Mononuclear cell (primary cell): ENCODE data around the gene KRTAP10-9. TPM values are rescaled to one million over a fixed set of nuclear protein-coding genes. Genes with fewer than 3 reads are reported as not detected.

Source experiments
- H3K27me3 ChIP-seq: 2 replicates; pipeline ENCODE4 v1.6.0; 2011; ENCODE audit warnings: low read length, control low read depth; ENCODE audit not compliant: insufficient read depth
- H3K4me1 ChIP-seq: 2 replicates; pipeline ENCODE4 v1.5.1; 2011; ENCODE audit warnings: mild to moderate bottlenecking, low read length, control low read depth; ENCODE audit not compliant: insufficient read depth
- H3K4me3 ChIP-seq: 2 replicates; pipeline ENCODE4 v1.5.1; 2011; ENCODE audit warnings: mild to moderate bottlenecking, low read length, moderate library complexity
- H3K9me3 ChIP-seq: 2 replicates; pipeline ENCODE4 v1.5.1; 2011; ENCODE audit warnings: low read depth, mild to moderate bottlenecking, control low read depth, low read length
- total RNA-seq: library from RNA; depleted of rRNA; stranded (reverse); fragments of >200 nt; gene quantifications from one replicate; pipeline ENCODE4 v1.2.3, GENCODE V29; 2012

KRTAP10-9 gene
- total RNA-seq, 1 donor = not detected

DNA sequence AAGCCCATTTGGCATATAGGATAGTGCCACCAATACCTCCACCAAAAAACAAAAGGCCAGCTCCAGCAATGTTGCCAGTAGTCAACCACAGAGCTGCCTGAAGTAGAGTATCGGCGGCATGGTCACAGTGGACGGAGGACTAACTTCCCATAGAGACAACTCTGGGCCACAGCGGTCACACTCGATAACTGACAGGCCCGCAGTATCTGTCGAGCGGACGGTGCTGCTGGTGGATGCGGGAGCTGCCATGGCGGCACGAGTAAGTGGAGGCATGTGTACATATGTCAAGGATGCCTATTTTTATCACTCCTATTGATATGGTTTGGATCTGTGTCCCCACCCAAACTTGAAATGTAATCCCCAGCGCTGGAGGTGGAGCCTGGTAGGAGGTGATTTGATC, 51.0 kb downstream of the KRTAP10-9 start:
- Histone ChIP-seq H3K4me1 (no peaks in the 10 kb centered on the region), H3K27me3 (no peaks in the 10 kb centered on the region), H3K4me3 (no peak overlapping the region), H3K9me3 (no peaks in the 10 kb centered on the region)

Other genes with a start within 250 kb of the KRTAP10-9 start
- 0.31 TPM for gene LRRC3, start 171.6 kb upstream of the KRTAP10-9 start, total RNA-seq
- gene KRTAP10-1, start 86.9 kb upstream of the KRTAP10-9 start, total RNA-seq = not detected
- not detected for gene KRTAP10-2, start 75.6 kb upstream of the KRTAP10-9 start, total RNA-seq
- gene KRTAP10-3, start 68.3 kb upstream of the KRTAP10-9 start, total RNA-seq = not detected
- not detected for gene KRTAP10-4, start 53.4 kb upstream of the KRTAP10-9 start, total RNA-seq
- gene KRTAP10-5, start 46.5 kb upstream of the KRTAP10-9 start, total RNA-seq = not detected
- not detected for gene KRTAP10-6, start 34.6 kb upstream of the KRTAP10-9 start, total RNA-seq
- not detected for gene KRTAP10-7, start 26.5 kb upstream of the KRTAP10-9 start, total RNA-seq
- not detected for gene KRTAP10-8, start 15.0 kb upstream of the KRTAP10-9 start, total RNA-seq
- gene KRTAP10-10, start 10.3 kb downstream of the KRTAP10-9 start, total RNA-seq = not detected
- not detected for gene KRTAP10-11, start 19.3 kb downstream of the KRTAP10-9 start, total RNA-seq
- gene KRTAP12-4, start 27.6 kb downstream of the KRTAP10-9 start, total RNA-seq = not detected
- gene KRTAP12-3, start 30.8 kb downstream of the KRTAP10-9 start, total RNA-seq = not detected
- gene KRTAP12-2, start 39.8 kb downstream of the KRTAP10-9 start, total RNA-seq = not detected
- not detected for gene KRTAP12-1, start 55.1 kb downstream of the KRTAP10-9 start, total RNA-seq
- gene KRTAP10-12, start 70.1 kb downstream of the KRTAP10-9 start, total RNA-seq = not detected
- not detected for gene TSPEAR, start 84.5 kb downstream of the KRTAP10-9 start, total RNA-seq
- gene UBE2G2, start 174.7 kb downstream of the KRTAP10-9 start, total RNA-seq = 90.0 TPM
- gene SUMO3, start 191.0 kb downstream of the KRTAP10-9 start, total RNA-seq = 86.3 TPM
- gene PTTG1IP, start 246.6 kb downstream of the KRTAP10-9 start, total RNA-seq = 71.9 TPM